HG02610 (cell line): Measurements from ENCODE around the gene MTPN.

Experiments used
- ATAC-seq: cut with Tn5 transposase; IDR thresholded peaks from one replicate; pipeline ENCODE4 v1.9.1; 2021; ENCODE audit warnings: mild to moderate bottlenecking, moderate library complexity; ENCODE audit not compliant: unreplicated experiment

Gene MTPN, protein sequence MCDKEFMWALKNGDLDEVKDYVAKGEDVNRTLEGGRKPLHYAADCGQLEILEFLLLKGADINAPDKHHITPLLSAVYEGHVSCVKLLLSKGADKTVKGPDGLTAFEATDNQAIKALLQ

DNA sequence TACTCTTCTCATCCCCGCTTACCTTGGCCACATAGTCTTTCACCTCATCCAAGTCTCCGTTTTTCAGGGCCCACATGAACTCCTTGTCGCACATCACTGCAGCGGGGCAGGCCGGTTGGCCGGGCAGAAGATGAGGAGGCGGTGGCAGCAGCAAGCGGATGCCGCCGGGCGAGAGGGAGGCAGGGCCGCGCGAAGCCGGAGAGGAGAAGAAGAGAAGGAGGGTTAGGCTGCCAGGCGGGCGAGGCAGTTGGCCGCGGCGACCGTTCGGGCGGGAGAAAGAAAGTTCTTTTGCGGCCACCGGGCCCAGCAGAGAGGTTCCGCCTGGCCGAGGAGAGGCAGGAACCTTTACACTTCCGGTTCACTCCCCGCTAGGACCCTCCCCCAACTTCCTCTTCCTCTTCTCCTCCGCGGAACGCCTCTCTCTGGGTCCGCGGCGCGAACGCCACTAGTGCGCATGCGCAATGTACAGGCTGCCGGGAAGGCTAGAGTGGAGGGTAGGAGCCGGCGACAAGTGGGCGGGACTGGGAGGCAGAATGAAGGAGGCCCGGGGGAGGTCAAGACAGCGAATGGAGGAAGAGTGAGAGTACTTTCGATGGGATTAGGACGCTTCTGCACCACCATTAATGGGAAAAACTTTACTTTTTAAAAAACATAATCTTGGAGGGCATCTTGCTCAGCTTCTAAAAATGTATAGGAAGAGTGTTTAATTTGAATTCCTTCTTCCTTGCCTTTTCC, at the start of gene MTPN:
MTPN (minus strand) TSS at position 353 of the 735 bp plus-strand sequence; CDS start at position 94, 259 bp downstream.
- peak; percentile 56 for ATAC-seq

DNA sequence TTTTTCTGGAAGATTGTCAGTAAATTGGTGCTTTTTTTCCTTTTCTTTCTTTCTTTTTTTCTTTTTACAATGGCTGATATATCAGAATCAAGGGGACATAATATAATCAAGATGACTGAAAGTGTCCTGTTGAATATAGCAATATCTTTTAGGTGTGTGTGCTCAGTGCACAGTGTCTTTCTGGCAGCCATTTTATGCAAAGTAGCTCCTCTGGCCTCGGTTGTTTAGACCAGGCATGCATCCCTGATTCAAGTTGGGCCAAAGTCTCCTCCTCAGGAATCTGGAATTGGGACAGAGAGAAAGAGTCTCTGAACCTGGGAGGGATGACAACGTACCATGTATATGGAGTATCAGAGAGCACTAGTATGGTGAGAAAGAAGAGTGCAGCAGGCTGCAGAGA, 49.0 kb upstream of the MTPN start:
- ATAC-seq: no peak

- ATAC-seq: no peak
Observed at GRCh38 chr7:136023134-136023869, 46.1 kb upstream of the MTPN start.

DNA sequence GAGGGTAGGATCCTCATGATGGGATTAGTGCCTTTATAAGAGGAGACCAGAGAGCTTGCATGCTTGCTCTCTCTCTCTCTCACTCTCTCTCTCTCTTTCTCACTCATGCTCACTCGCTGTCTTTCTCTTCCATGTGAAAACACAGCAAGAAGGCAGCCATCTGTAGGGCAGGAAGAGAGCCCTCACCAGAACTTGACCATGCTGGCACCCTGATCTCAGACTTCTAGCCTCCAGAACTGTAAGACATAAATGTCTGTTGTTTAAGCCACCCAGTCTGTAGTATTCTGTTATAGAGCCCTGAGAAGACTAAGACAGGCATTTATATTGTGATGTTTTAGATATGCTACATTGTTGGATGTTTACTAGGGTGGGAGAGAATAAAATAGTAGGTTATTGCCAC, 43.4 kb upstream of the MTPN start:
- ATAC-seq: no peak

DNA sequence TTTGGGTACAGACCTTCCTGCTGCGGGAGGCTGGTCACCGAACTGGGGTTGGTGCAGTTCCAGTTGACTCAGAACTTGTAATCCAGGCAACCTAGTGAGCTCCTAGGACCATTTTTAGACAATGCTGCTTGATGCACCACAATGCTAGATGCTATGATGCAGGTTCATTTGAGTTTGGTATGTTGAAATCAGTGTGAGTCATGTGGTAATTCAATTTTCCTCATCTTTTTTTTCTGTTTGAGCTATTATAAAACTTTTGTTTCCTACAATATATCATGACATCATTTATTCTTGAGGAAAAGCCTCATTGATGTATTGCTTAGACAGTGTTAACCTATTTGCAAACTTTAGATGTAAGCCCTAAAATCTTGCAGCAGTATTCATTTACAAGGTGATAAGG, 40.9 kb upstream of the MTPN start:
- no peak for ATAC-seq

GRCh38 chr7:136016649-136017395, 39.7 kb upstream of the MTPN start:
- ATAC-seq: peak; percentile 89

GRCh38 chr7:136015638-136016037, 38.5 kb upstream of the MTPN start:
- ATAC-seq: no peak

- no peak for ATAC-seq
Observed at GRCh38 chr7:136014659-136015058, 37.5 kb upstream of the MTPN start.

GRCh38 chr7:136012238-136012637, 35.1 kb upstream of the MTPN start:
- ATAC-seq: no peak

- ATAC-seq: no peak
Observed at GRCh38 chr7:136009488-136010079, 32.4 kb upstream of the MTPN start.

- ATAC-seq: no peak
Observed at GRCh38 chr7:136006208-136006607, 29.0 kb upstream of the MTPN start.

DNA sequence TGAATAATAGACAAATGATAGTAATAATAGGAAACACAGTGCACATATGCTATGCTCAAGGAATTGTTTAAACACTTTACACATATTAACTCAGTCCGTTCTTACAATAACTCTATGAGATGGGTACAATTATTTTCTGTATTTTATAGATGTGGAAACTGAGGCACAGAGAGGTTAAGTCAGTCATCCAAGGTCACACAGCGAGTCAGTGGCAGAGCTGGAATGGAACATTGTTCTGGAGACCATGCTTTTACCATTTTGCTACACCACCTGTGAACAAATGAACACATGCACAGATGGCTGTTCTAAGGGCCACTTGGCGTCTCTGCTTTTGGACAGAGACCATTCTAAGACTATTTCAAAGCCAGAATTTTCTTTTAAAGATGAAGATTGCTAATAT, 26.9 kb upstream of the MTPN start:
- no peak for ATAC-seq

DNA sequence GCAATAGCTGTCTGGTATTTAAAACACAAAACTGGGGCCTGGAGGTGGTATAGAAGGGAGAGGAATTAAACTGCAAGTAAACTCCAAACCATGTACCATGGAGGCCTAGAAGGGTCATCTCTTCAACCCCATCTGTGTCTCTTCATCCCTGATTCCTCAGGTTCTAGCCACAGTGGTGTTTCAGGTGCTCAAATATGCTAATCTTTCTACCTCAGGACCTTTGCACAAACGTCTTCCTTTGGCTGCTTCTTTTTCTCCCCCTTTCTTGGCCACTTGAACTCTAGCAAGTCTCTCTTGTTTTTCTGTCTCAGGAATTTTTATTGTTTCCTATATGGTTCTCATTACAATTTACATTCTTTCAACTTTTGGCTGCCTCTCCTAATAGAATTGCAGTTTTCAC, 25.6 kb upstream of the MTPN start:
- ATAC-seq: no peak

DNA sequence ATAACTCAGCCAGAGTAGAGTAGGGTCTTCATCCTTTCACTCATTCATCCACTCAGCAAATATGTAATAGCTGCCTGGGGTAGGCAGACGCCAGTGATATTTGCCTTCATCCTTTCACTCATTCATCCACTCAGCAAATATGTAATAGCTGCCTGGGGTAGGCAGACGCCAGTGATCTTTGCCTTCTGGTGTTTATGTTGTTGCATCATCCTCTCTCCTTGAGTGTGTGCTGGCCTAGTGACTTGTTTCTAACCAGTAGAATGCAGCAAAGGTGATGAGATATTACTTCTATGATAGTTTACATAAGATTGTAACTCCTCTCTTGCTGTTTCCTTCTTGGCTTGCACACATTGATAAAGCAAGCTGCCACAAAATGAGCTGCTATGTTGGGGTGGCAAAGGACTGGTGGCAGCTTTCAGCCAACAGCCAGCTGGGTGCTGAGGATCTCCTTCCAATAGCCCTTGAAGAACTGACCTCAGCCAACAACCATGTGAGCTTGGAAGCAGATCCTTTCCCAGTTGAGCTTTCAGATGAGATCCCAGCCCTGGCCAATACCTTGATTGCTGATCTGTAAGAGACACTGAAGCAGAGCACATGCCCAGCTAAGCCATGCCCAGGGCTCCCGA, 23.2 kb upstream of the MTPN start:
- no peak for ATAC-seq

DNA sequence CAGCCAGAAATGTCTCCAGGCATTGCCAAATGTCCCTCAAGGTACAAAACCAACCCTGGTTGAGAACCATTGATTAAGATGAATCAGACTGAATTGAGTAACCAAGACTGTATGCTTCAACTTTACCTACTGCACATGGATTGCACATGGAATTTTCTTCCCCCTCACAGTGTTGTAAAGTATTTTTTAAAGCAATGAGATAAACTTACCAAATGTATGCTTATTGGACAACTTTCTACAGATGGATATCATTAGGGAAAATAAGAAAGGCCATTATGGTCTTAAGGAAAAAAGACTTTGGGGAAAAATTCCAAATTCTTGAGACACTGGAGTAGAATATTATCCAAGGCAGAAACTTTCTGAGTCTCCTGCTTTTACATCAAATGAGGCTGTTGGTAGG, 20.9 kb upstream of the MTPN start:
- no peak for ATAC-seq

- no peak for ATAC-seq
Observed at GRCh38 chr7:135995748-135996147, 18.6 kb upstream of the MTPN start.

- ATAC-seq: peak; percentile 21
Observed at GRCh38 chr7:135994466-135995205, 17.5 kb upstream of the MTPN start.

DNA sequence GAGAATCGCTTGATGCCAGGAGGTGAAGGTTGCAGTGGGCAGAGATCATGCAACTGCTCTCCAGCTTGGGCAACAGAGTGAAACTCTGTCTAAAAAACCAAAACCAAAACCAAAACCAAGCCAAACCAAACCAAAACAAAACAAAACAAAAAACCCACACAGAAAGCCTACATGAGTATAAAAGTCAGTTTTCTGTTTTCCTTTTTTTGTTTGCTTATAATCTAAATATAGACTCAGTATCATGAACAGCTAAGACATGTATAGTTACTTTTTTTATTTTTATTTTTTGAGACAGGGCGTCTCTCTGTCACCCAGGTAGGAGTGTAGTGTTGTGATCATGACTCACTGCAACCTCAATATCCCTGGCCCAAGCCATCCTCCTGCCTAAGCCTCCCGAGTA, 16.8 kb upstream of the MTPN start:
- peak; percentile 66 for ATAC-seq

- no peak for ATAC-seq
Observed at GRCh38 chr7:135991906-135992305, 14.7 kb upstream of the MTPN start.

GRCh38 chr7:135991322-135991721, 14.2 kb upstream of the MTPN start:
- ATAC-seq: no peak
